Astrocyte of the cerebellum (primary cell): ENCODE measurements around the gene SKAP1.
"Not testable (repeated sequence)": the region's sequence is repeated elsewhere in the genome, so short reads cannot be mapped to it uniquely, and the experiment has no call there.

Experiments
- DNase-seq: peaks from one replicate; pipeline ENCODE4 v3.0.0-alpha.2; 2011; ENCODE audit warnings: low read depth
- H3K4me3 ChIP-seq: 2 replicates; pipeline ENCODE4 v1.5.1; 2011; ENCODE audit warnings: mild to moderate bottlenecking, low read depth, low read length, moderate library complexity
- CTCF ChIP-seq: IDR thresholded peaks from 2 replicates; pipeline ENCODE4 v1.5.1; 2012; ENCODE audit warnings: low read length, low read depth, moderate library complexity, mild to moderate bottlenecking; ENCODE audit errors: missing control alignments
- in situ Hi-C: cut with HindIII; loops from 2 replicates; pipeline ENCODE4 v1.10.0; 2017; ENCODE audit warnings: low sequenced_read_pairs

SKAP1 gene

GRCh38 chr17:48296453-48296852, 133.6 kb downstream of the SKAP1 start:
- TF ChIP-seq CTCF = no peak
- DNase-seq = no peak
- in situ Hi-C loops = no loop called here
- H3K4me3 ChIP-seq = no peak overlapping the region

- no peak for TF ChIP-seq CTCF
- no peak overlapping the region for H3K4me3 ChIP-seq
- no peak for DNase-seq
- in situ Hi-C loops = no loop called here
These were observed 134.4 kb downstream of the SKAP1 start for GRCh38 chr17:48295362-48296288.

- no peak for TF ChIP-seq CTCF
- H3K4me3 ChIP-seq = no peak overlapping the region
- no peak for DNase-seq
- in situ Hi-C loops = no loop called here
These were observed 135.1 kb downstream of the SKAP1 start for GRCh38 chr17:48294806-48295361.

- in situ Hi-C loops = no loop called here
- H3K4me3 ChIP-seq = no peak overlapping the region
- DNase-seq = no peak
- TF ChIP-seq CTCF = no peak
These were observed 135.8 kb downstream of the SKAP1 start for GRCh38 chr17:48294020-48294805.

- no peak for DNase-seq
- H3K4me3 ChIP-seq = no peak overlapping the region
- in situ Hi-C loops = no loop called here
- no peak for TF ChIP-seq CTCF
These were observed 136.5 kb downstream of the SKAP1 start for GRCh38 chr17:48293319-48294019.

GRCh38 chr17:48290378-48290777, 139.6 kb downstream of the SKAP1 start:
- no peak for DNase-seq
- in situ Hi-C loops = no loop called here
- TF ChIP-seq CTCF = no peak
- no peak overlapping the region for H3K4me3 ChIP-seq

GRCh38 chr17:48286917-48287316, 143.1 kb downstream of the SKAP1 start:
- H3K4me3 ChIP-seq, in situ Hi-C loops, DNase-seq: not testable (repeated sequence)
